HG02943 (cell line): ENCODE data around the gene NDUFAF3.

Experiments
- ATAC-seq: cut with Tn5 transposase; IDR thresholded peaks from one replicate; pipeline ENCODE4 v1.9.1; 2021; ENCODE audit warnings: mild to moderate bottlenecking, low read depth, moderate library complexity; ENCODE audit not compliant: unreplicated experiment

The NDUFAF3 gene

DNA sequence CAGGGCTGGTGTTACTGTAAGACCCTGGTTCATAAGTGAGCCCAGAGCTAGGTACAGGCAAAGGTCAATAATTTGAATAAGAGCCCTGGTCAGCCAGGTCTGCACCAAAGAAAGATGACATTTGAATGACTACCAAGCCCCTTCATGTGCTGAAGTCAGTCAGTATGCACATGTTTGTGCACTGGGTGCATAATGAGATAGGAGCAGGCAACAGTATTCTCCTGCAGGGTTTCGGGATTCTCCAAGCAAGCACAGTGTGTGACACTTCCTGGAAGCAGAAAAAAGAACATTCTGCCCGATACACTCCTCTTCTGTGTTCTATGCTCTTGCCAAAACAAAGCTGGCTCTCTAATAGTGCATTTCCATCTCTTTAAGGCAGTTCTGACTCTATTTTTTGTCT, 12.7 kb downstream of the NDUFAF3 start:
- no peak for ATAC-seq

- ATAC-seq, result no peak
These were observed 13.4 kb downstream of the NDUFAF3 start for GRCh38 chr3:49035281-49035680.

- no peak for ATAC-seq
These were observed 31.6 kb downstream of the NDUFAF3 start for GRCh38 chr3:49053543-49053942.

DNA sequence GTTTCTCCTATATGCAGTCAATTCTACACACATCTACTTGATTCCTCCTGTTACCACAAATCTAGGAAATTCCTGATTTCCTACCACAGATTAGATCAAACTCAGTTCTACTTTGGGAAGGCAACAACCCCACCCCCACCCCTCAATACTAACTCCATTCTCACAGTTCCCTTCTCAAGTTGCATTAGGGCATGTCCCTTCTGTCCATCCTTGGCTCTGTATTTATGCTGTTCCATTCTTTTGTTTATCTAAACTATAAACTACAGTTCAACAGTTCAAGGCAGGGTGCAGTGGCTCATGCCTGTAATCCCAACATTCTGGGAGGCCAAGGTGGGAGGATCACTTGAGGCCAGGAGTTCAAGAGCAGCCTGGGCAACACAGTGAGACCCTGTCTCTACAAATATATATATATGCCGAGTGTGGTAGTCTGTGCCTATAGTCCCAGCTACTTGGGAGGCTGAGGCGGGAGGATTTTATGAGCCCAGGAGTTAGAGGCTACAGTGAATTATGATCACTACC, 32.5 kb downstream of the NDUFAF3 start:
- no peak for ATAC-seq

- ATAC-seq, result no peak
These were observed 35.3 kb downstream of the NDUFAF3 start for GRCh38 chr3:49057268-49057667.

DNA sequence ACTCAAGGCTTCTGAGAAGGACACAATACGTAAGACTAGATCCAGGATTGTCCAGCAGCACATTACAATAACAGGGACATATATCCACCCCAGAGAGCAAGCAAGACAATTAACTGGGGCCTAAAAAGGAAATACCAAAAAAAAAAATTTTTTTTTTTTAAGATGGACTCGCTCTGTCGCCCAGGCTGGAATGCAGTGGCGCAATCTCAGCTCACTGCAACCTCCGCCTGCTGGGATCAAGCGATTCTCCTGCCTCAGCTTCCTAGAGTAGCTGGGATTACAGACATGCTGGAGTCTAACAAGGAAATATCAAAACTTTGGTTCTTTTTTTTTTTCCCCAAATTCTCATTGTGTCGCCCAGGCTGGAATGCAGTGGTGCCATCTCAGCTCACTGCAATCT, 36.1 kb downstream of the NDUFAF3 start:
- ATAC-seq, result no peak
